BE2C (cell line): Measurements from ENCODE around the gene FMN2.

Experiments
- DNase-seq: peaks from one replicate; pipeline ENCODE4 v3.0.0-alpha.2; 2020
- H3K27me3 ChIP-seq: fragments of 250-450 bp; sonication (Bioruptor Pico); 2 replicates; pipeline ENCODE4 v1.5.1; 2020; ENCODE audit warnings: mild to moderate bottlenecking
- H3K36me3 ChIP-seq: fragments of 250-450 bp; sonication (Bioruptor Pico); 2 replicates; pipeline ENCODE4 v1.5.1; 2020; ENCODE audit warnings: mild to moderate bottlenecking
- H3K4me1 ChIP-seq: fragments of 250-450 bp; sonication (Bioruptor Pico); 2 replicates; pipeline ENCODE4 v1.5.1; 2020
- H3K4me3 ChIP-seq: 2 replicates; pipeline ENCODE4 v1.5.1; 2011; ENCODE audit warnings: low read depth, low read length
- H3K9me3 ChIP-seq: fragments of 250-450 bp; sonication (Bioruptor Pico); 2 replicates; pipeline ENCODE4 v1.5.1; 2020
- TF ChIP-seq, protein P1 (sequence below): IDR thresholded peaks from 2 replicates; pipeline ENCODE4 v1.5.1; 2012; ENCODE audit warnings: mild to moderate bottlenecking, low read depth, low read length

FMN2 gene

DNA sequence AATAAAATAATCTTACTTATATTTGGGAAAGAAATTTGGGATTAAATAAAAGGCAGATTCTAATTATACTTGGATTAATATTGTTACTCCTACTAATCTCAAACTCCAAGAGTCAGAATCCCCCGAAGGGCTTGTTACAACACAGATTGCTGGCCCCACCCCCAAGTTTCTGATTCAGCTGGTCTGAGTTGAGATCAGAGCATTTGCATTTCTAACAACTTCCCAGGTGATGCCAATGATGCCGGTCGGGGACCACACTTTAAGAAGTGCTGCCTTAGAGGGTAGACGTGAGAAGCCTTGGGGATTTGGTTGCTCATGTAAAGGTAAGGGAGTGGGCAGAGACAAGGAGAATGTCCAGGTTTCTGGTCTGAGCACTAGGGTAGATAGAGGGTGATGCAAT, 47.2 kb downstream of the FMN2 start:
- Histone ChIP-seq H3K4me3 (no peak overlapping the region), H3K27me3 (no peaks in the 10 kb centered on the region), H3K4me1 (no peaks in the 10 kb centered on the region), H3K36me3 (no peaks in the 10 kb centered on the region), H3K9me3 (no peaks in the 10 kb centered on the region)
- no peak for DNase-seq
- TF ChIP-seq, protein P1, sequence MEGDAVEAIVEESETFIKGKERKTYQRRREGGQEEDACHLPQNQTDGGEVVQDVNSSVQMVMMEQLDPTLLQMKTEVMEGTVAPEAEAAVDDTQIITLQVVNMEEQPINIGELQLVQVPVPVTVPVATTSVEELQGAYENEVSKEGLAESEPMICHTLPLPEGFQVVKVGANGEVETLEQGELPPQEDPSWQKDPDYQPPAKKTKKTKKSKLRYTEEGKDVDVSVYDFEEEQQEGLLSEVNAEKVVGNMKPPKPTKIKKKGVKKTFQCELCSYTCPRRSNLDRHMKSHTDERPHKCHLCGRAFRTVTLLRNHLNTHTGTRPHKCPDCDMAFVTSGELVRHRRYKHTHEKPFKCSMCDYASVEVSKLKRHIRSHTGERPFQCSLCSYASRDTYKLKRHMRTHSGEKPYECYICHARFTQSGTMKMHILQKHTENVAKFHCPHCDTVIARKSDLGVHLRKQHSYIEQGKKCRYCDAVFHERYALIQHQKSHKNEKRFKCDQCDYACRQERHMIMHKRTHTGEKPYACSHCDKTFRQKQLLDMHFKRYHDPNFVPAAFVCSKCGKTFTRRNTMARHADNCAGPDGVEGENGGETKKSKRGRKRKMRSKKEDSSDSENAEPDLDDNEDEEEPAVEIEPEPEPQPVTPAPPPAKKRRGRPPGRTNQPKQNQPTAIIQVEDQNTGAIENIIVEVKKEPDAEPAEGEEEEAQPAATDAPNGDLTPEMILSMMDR, result no peak

DNA sequence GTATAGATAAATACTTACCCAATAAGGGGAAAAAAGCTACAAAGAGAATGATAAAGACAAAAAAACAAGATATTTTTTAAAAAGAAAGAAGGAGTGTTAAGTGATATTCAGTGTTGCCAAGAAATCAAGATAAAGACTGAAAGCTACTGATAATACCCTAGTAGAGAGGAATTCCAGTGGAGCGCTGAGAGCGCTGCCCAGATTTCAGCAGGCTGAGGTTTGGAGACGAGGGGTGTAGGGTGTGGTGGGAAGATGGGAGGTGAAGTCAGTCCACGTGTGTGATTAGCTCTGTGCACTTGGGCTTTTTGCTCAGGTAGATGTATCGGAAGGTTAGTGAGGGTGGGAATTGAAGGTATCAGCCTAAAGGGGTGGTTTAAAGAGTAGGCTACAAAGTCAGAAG, 47.8 kb downstream of the FMN2 start:
- no peak for DNase-seq
- TF ChIP-seq, protein P1, result no peak
- H3K4me1 ChIP-seq, result no peaks in the 10 kb centered on the region
- H3K27me3 ChIP-seq, result no peaks in the 10 kb centered on the region
- no peaks in the 10 kb centered on the region for H3K36me3 ChIP-seq
- H3K4me3 ChIP-seq, result no peak overlapping the region
- H3K9me3 ChIP-seq, result no peaks in the 10 kb centered on the region

DNA sequence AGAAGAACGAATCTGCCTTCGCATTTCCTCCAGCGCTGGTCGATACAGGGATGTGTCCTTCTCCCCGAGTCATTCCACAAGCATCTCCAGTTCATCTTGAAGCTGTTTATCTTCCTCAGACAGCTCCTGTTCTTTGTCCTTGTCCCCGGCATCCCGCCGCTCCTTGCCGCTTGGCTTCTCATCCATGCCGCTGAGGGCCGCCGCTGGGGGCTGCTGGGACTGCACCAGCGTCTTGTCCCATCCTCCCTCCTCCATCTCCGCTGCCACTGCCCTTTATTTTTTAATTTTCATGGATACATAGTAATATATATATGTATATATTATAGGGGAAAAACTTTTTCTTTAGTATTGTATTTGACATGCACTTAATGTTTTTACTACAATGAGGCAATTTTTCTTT, 53.4 kb downstream of the FMN2 start:
- Histone ChIP-seq H3K9me3 (no peaks in the 10 kb centered on the region), H3K36me3 (no peaks in the 10 kb centered on the region), H3K4me1 (no peaks in the 10 kb centered on the region), H3K4me3 (no peak overlapping the region), H3K27me3 (no peaks in the 10 kb centered on the region)
- no peak for DNase-seq
- TF ChIP-seq, protein P1, result no peak

DNA sequence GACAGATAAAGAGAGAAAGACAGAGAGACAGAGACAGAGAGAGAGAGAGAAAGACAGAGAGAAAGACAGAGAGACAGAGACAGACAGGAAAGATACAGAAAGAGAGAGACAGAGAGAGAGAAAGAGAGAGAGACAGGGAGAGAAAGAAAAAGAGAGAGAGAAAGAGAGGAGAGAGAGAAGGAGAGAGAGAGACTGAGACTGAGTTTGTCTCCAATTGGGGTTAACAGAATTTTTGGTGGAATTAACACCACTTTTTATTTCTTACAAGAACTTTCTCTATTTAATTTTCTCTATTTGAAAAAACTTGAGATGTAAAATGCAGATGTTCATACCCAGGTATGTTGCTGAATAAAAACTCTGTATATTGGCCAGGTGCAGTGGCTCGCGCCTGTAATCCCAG, 56.6 kb downstream of the FMN2 start:
- Histone ChIP-seq H3K4me1 (peaks cover 5% of the 10 kb centered on the region; the same call in 1 of the 2 replicates), H3K9me3 (no peaks in the 10 kb centered on the region), H3K4me3 (no peak overlapping the region), H3K36me3 (no peaks in the 10 kb centered on the region), H3K27me3 (no peaks in the 10 kb centered on the region)
- TF ChIP-seq, protein P1, result no peak
- DNase-seq, result no peak

DNA sequence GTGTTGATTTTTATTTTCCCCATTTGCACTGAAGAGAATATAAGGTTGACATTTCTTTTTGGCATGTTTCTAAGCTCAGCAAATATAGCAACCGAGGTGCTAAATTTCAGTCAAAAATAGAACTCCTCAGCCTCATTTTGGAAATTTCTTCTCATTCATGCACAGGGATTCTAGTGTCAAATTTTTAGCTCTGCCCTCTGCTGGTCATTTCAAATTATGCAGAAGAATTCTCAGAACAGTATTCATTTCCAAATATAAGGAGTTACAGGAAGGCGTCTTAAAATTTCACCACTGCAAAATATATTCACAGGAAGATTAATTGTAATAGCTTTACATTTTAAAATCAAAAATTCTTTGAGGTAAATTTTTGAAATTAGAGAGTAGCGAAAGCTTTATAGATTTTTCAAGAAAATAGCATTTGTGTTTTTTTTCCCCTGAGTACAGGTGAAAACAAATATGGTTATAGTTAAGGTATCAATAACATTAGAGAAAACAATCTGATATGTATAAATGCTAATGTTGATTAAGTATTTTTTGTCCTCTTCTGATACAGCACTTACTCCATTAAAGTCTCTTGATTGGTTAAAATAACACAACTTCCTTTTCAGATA, 57.9 kb downstream of the FMN2 start:
- TF ChIP-seq, protein P1, result peak; percentile 74

DNA sequence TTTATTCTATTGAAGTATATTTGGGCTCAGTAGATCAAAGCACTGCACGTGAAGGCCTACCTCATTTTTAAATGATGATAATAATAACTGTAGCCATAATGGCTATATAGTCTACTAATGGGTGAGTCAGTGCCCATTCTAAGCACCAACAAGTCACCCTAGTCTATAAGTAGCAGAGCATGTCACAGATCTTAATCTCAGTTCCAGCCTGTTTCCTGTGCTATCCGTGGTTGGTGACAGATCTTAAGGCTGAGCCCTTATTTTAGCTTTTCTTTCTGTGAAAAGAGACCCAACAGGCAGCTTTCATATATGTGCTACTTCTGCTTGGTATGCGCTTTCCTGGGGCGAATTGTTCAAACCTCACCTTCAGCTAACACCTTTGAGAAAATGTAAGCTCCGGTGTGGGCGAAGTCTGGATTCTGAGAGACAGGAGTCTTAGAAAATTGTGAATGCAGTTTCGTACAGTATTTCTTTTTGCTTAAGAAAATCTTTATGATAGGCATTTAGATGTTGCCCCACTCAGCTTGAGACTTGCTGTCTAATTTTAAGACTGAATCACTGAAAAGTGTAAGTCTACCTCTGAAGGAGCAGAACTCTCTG, 59.6 kb downstream of the FMN2 start:
- TF ChIP-seq, protein P1, result no peak
- H3K9me3 ChIP-seq, result no peaks in the 10 kb centered on the region
- no peaks in the 10 kb centered on the region for H3K27me3 ChIP-seq
- H3K4me3 ChIP-seq, result no peak overlapping the region
- no peak for DNase-seq
- H3K36me3 ChIP-seq, result no peaks in the 10 kb centered on the region
- peaks cover 5% of the 10 kb centered on the region; the same call in 1 of the 2 replicates for H3K4me1 ChIP-seq

More for the DNA sequence above, 57.9 kb downstream of the FMN2 start:
- Histone ChIP-seq H3K27me3 (no peaks in the 10 kb centered on the region), H3K36me3 (no peaks in the 10 kb centered on the region), H3K4me1 (peaks cover 5% of the 10 kb centered on the region; the same call in 1 of the 2 replicates), H3K4me3 (no peak overlapping the region), H3K9me3 (no peaks in the 10 kb centered on the region)
- no peak for DNase-seq
